Astrocyte of the spinal cord (primary cell): ENCODE measurements around the gene STAT6.
A peak's percentile ranks its signal among the peaks of the same experiment; 100 is the strongest.

Experiments used
- DNase-seq: peaks from one replicate; pipeline ENCODE4 v3.0.0; 2011; ENCODE audit warnings: low read depth, low spot score
- H3K4me3 ChIP-seq: 2 replicates; pipeline ENCODE4 v1.5.1; 2011; ENCODE audit warnings: low read depth, mild to moderate bottlenecking, low read length, moderate library complexity
- in situ Hi-C: cut with HindIII; loops from 2 replicates; pipeline ENCODE4 v1.10.0; 2017; ENCODE audit warnings: low sequenced_read_pairs
- TF ChIP-seq, protein P1 (sequence below): IDR thresholded peaks from 2 replicates; pipeline ENCODE4 v1.5.1; 2012; ENCODE audit warnings: low read depth, mild to moderate bottlenecking, low read length, inconsistent platforms

Gene STAT6

GRCh38 chr12:57091638-57092528 lies 19.3 kb downstream of the STAT6 start:
- in situ Hi-C loops, result no loop called here
- no peak for DNase-seq
- H3K4me3 ChIP-seq, result no peak overlapping the region
- TF ChIP-seq, protein P1, sequence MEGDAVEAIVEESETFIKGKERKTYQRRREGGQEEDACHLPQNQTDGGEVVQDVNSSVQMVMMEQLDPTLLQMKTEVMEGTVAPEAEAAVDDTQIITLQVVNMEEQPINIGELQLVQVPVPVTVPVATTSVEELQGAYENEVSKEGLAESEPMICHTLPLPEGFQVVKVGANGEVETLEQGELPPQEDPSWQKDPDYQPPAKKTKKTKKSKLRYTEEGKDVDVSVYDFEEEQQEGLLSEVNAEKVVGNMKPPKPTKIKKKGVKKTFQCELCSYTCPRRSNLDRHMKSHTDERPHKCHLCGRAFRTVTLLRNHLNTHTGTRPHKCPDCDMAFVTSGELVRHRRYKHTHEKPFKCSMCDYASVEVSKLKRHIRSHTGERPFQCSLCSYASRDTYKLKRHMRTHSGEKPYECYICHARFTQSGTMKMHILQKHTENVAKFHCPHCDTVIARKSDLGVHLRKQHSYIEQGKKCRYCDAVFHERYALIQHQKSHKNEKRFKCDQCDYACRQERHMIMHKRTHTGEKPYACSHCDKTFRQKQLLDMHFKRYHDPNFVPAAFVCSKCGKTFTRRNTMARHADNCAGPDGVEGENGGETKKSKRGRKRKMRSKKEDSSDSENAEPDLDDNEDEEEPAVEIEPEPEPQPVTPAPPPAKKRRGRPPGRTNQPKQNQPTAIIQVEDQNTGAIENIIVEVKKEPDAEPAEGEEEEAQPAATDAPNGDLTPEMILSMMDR, result no peak

- H3K4me3 ChIP-seq, result peak overlapping the region; percentile 87
- DNase-seq, result no peak
- TF ChIP-seq, protein P1, result peak; percentile 9
- in situ Hi-C loops, result no loop called here
These were observed 20.1 kb downstream of the STAT6 start for GRCh38 chr12:57090924-57091637.

GRCh38 chr12:57090490-57090889 lies 20.7 kb downstream of the STAT6 start:
- in situ Hi-C loops, result no loop called here
- TF ChIP-seq, protein P1, result no peak
- H3K4me3 ChIP-seq, result peak overlapping the region; percentile 87
- DNase-seq, result no peak

DNA sequence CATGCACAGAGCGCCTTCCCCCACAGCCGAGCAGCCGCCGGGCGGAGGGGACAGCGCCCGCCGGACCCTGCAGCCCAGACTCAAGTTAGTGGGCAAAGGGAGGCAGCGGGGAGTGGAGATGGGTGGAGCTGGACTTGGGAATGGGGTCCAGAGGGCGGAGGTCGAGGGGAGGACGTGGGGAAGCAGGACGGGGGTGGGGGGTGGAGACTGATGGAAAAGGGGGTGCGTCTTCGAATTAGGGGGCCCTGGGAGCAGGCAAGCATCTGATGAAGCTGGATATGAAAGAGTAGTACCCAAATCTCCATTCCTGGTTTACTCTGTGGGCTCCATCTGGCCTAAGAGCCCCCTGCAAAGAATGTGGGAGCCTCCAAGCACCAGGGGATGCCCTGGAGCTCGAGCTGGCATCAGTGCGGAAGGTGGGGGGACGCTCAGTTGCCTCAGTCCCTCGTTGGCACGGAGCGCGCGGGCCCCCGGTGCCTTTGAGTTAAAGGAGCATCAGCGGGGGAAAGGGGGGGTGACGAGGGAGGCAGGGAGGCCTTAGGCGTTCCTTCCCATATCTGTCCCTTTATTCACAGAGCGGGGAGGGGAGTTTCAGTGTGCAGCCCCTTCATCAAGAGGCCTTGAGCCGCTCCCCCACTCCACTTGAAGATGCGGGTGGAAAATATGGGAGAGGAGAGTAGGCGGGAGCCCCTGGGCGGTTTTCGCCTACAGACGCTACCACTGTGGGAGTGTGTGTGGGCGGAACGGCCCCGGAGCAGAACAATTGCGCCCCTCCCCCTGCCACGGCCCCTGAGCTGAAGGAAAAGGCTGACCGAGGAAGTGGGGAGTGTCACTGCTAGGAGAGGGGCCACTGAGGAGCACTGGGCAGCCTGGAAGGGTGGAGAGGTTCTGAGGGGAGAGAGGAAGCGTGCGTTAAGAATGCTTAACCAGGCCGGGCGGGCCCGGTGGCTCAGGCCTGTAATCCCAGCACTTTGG lies 21.6 kb downstream of the STAT6 start:
- in situ Hi-C loops, result no loop called here
- DNase-seq, result peak; percentile 55

DNA sequence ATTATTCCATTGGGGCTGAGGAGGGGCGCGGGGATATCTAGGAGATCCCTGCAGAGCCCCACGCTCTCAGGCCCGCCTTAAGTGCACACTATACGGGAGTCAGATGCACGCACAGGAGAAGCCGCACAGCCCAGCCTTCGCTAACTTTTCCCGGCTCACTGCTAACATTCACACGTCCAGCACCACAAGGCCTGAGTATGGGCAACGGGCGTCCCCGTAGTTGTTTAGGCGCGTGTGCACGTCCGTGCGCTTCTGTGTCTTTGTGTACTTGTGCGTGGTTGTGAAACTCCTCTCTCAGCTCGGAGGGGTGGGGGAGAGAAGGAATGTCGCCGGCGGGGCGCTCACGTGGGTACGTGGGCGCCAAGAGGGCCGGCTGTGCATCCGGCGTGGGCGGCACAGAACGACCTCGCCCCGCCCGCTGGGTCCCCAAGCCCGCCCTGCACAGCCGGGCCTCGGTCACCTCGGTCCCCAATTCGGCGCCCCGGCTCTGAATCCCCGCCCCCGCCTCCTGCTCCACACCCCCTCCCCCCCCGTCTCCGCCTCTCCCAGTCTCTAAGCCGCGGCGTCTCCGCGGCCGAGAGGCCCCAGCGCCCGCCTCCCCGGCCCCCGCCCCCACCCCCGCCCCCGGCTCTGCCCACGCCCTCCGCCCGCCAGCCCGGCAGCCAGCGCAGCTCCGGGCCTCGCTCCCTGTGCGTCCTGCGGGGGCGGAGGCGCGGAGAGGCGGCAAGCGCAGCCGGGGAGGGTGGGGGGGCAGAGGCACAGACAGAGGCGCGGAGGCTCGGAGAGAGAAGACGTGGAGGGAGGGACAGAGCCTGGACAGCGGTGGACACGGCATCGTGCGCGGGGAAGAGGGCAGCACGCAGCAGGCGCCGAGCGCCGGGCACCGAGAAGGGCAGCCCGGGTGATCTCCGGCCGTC lies 22.6 kb downstream of the STAT6 start, which contains the start of gene NAB2:
NAB2 (plus strand) TSS at position 761 of the 917 bp plus-strand sequence. CDS start 158 bp downstream, outside the sequence.
- in situ Hi-C loops, result no loop called here
- TF ChIP-seq, protein P1, result no peak
- peak; percentile 95 for DNase-seq
- peak within 1 kb of the TSS; percentile 87 for H3K4me3 ChIP-seq

More for the DNA sequence above, 21.6 kb downstream of the STAT6 start:
- H3K4me3 ChIP-seq, result peak overlapping the region; percentile 87
- TF ChIP-seq, protein P1, result no peak
